ENCODE results near the gene MT2A. TPM values are rescaled to one million over a fixed set of nuclear protein-coding genes. Genes with fewer than 3 reads are reported as not detected.
"Not testable (repeated sequence)": the region's sequence is repeated elsewhere in the genome, so short reads cannot be mapped to it uniquely, and the experiment has no call there.

The MT2A gene
- polyA plus RNA-seq, 3 donors: 14.5 to 29.8 (median 25.6) TPM

GRCh38 chr16:56611281-56611833, 3.0 kb downstream of the MT2A start:
- DNase-seq (ENCODE audit: extremely low read depth in 1 of 11, low read depth in 9 of 11, low spot score in 4 of 11): no peak

- DNase-seq (ENCODE audit: extremely low read depth in 1 of 11, low read depth in 9 of 11, low spot score in 4 of 11): no peak
Observed at GRCh38 chr16:56613706-56614105, 5.3 kb downstream of the MT2A start.

- no peak for DNase-seq (ENCODE audit: extremely low read depth in 1 of 11, low read depth in 9 of 11, low spot score in 4 of 11)
Observed at GRCh38 chr16:56614549-56614991, 6.2 kb downstream of the MT2A start.

- no peak for DNase-seq (ENCODE audit: extremely low read depth in 1 of 11, low read depth in 9 of 11, low spot score in 4 of 11)
Observed at GRCh38 chr16:56615353-56615752, 7.0 kb downstream of the MT2A start.

GRCh38 chr16:56616608-56617211, 8.3 kb downstream of the MT2A start:
- no peak for DNase-seq (ENCODE audit: extremely low read depth in 1 of 11, low read depth in 9 of 11, low spot score in 4 of 11)

GRCh38 chr16:56617212-56618085, 9.1 kb downstream of the MT2A start:
- peak in 3 of 11 donors; percentile 51 to 62 (median 54) for DNase-seq (ENCODE audit: extremely low read depth in 1 of 11, low read depth in 9 of 11, low spot score in 4 of 11)

- no peak for DNase-seq (ENCODE audit: extremely low read depth in 1 of 11, low read depth in 9 of 11, low spot score in 4 of 11)
Observed at GRCh38 chr16:56618138-56618537, 9.8 kb downstream of the MT2A start.

GRCh38 chr16:56620339-56620897, 12.0 kb downstream of the MT2A start:
- no peak for DNase-seq (ENCODE audit: extremely low read depth in 1 of 11, low read depth in 9 of 11, low spot score in 4 of 11)

- DNase-seq (ENCODE audit: extremely low read depth in 1 of 11, low read depth in 9 of 11, low spot score in 4 of 11): not testable (repeated sequence)
Observed at GRCh38 chr16:56621665-56622445, 13.5 kb downstream of the MT2A start.

- not testable (repeated sequence) for DNase-seq (ENCODE audit: extremely low read depth in 1 of 11, low read depth in 9 of 11, low spot score in 4 of 11)
Observed at GRCh38 chr16:56623184-56623583, 14.8 kb downstream of the MT2A start.

- no peak for DNase-seq (ENCODE audit: extremely low read depth in 1 of 11, low read depth in 9 of 11, low spot score in 4 of 11)
Observed at GRCh38 chr16:56623637-56624036, 15.3 kb downstream of the MT2A start.

- DNase-seq (ENCODE audit: extremely low read depth in 1 of 11, low read depth in 9 of 11, low spot score in 4 of 11): no peak
Observed at GRCh38 chr16:56625140-56625942, 17.0 kb downstream of the MT2A start, which contains the start of gene MT1E. Gene MT1E (plus strand): TSS chr16:56625781. CDS start chr16:56625852, 71 bp downstream.

GRCh38 chr16:56625943-56626654, 17.7 kb downstream of the MT2A start:
- DNase-seq (ENCODE audit: extremely low read depth in 1 of 11, low read depth in 9 of 11, low spot score in 4 of 11): no peak

GRCh38 chr16:56626685-56627084, 18.3 kb downstream of the MT2A start:
- DNase-seq (ENCODE audit: extremely low read depth in 1 of 11, low read depth in 9 of 11, low spot score in 4 of 11): no peak

- DNase-seq (ENCODE audit: extremely low read depth in 1 of 11, low read depth in 9 of 11, low spot score in 4 of 11): no peak
Observed at GRCh38 chr16:56628486-56629350, 20.3 kb downstream of the MT2A start.

GRCh38 chr16:56629531-56629930, 21.1 kb downstream of the MT2A start:
- DNase-seq (ENCODE audit: extremely low read depth in 1 of 11, low read depth in 9 of 11, low spot score in 4 of 11): no peak

- DNase-seq (ENCODE audit: extremely low read depth in 1 of 11, low read depth in 9 of 11, low spot score in 4 of 11): no peak
Observed at GRCh38 chr16:56630134-56630533, 21.8 kb downstream of the MT2A start.

Data from renal cortex interstitium (tissue), 11 donors.